Measurements from ENCODE around the gene C1QTNF4. TPM values are rescaled to one million over a fixed set of nuclear protein-coding genes. Genes with fewer than 3 reads are reported as not detected.

The C1QTNF4 gene
- total and polyA plus RNA-seq, 9 of the 15 experiments (the other 6 are each of a cell fraction or from before 2014, with no cell fraction given): not detected

DNA sequence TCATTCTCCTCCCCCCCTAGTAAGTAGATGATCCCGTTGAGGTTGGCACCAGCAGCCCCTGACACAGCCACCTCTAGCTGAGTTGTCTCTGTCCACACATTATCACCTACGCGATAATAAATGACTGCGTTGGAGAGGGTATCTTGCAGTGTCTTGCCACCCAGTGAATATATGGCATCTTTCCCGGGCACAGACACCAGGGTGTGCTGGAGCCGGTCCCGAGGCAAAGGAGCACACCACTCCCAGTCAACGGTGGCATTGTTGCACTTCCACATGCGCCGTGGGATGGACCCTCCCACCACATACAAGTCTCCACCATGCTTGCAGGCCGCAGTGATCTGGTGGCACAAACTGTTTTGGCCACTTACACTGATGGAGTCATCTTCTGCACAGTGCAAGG lies 20.9 kb downstream of the C1QTNF4 start (continued):
- TF ChIP-seq, protein P1, sequence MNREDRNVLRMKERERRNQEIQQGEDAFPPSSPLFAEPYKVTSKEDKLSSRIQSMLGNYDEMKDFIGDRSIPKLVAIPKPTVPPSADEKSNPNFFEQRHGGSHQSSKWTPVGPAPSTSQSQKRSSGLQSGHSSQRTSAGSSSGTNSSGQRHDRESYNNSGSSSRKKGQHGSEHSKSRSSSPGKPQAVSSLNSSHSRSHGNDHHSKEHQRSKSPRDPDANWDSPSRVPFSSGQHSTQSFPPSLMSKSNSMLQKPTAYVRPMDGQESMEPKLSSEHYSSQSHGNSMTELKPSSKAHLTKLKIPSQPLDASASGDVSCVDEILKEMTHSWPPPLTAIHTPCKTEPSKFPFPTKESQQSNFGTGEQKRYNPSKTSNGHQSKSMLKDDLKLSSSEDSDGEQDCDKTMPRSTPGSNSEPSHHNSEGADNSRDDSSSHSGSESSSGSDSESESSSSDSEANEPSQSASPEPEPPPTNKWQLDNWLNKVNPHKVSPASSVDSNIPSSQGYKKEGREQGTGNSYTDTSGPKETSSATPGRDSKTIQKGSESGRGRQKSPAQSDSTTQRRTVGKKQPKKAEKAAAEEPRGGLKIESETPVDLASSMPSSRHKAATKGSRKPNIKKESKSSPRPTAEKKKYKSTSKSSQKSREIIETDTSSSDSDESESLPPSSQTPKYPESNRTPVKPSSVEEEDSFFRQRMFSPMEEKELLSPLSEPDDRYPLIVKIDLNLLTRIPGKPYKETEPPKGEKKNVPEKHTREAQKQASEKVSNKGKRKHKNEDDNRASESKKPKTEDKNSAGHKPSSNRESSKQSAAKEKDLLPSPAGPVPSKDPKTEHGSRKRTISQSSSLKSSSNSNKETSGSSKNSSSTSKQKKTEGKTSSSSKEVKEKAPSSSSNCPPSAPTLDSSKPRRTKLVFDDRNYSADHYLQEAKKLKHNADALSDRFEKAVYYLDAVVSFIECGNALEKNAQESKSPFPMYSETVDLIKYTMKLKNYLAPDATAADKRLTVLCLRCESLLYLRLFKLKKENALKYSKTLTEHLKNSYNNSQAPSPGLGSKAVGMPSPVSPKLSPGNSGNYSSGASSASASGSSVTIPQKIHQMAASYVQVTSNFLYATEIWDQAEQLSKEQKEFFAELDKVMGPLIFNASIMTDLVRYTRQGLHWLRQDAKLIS (CRISPR knock-in tag; IDR thresholded peaks at IDR 0.05): no peak
- TF ChIP-seq EP300 (IDR thresholded peaks at IDR 0.05; ENCODE audit: low read length): no peak
- TF ChIP-seq POU5F1 (IDR thresholded peaks at IDR 0.05; ENCODE audit: borderline replicate concordance, low read depth, low read length, partially characterized antibody): no peak
- TF ChIP-seq TCF7L2 (IDR thresholded peaks at IDR 0.05; ENCODE audit: low read depth, low read length): no peak
- TF ChIP-seq DDX20 (tag; IDR thresholded peaks at IDR 0.05; ENCODE audit: low read depth): no peak
- TF ChIP-seq HNRNPLL (IDR thresholded peaks at IDR 0.05; ENCODE audit: low read depth, low read length, poor library complexity, severe bottlenecking): no peak
- no peak for TF ChIP-seq ZEB2 (IDR thresholded peaks at IDR 0.05)
- TF ChIP-seq, protein P2, sequence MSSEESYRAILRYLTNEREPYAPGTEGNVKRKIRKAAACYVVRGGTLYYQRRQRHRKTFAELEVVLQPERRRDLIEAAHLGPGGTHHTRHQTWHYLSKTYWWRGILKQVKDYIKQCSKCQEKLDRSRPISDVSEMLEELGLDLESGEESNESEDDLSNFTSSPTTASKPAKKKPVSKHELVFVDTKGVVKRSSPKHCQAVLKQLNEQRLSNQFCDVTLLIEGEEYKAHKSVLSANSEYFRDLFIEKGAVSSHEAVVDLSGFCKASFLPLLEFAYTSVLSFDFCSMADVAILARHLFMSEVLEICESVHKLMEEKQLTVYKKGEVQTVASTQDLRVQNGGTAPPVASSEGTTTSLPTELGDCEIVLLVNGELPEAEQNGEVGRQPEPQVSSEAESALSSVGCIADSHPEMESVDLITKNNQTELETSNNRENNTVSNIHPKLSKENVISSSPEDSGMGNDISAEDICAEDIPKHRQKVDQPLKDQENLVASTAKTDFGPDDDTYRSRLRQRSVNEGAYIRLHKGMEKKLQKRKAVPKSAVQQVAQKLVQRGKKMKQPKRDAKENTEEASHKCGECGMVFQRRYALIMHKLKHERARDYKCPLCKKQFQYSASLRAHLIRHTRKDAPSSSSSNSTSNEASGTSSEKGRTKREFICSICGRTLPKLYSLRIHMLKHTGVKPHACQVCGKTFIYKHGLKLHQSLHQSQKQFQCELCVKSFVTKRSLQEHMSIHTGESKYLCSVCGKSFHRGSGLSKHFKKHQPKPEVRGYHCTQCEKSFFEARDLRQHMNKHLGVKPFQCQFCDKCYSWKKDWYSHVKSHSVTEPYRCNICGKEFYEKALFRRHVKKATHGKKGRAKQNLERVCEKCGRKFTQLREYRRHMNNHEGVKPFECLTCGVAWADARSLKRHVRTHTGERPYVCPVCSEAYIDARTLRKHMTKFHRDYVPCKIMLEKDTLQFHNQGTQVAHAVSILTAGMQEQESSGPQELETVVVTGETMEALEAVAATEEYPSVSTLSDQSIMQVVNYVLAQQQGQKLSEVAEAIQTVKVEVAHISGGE (CRISPR knock-in tag; IDR thresholded peaks at IDR 0.05): peak in 1 of 3 experiments; percentile 36; a peak in 1 of 6 replicates
- TF ChIP-seq, protein P3, sequence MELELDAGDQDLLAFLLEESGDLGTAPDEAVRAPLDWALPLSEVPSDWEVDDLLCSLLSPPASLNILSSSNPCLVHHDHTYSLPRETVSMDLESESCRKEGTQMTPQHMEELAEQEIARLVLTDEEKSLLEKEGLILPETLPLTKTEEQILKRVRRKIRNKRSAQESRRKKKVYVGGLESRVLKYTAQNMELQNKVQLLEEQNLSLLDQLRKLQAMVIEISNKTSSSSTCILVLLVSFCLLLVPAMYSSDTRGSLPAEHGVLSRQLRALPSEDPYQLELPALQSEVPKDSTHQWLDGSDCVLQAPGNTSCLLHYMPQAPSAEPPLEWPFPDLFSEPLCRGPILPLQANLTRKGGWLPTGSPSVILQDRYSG (tag; conservative IDR thresholded peaks at IDR 0.05; ENCODE audit: low read depth): no peak
- TF ChIP-seq STAT5B (CRISPR knock-in tag; IDR thresholded peaks at IDR 0.05): no peak
- TF ChIP-seq, protein P4, sequence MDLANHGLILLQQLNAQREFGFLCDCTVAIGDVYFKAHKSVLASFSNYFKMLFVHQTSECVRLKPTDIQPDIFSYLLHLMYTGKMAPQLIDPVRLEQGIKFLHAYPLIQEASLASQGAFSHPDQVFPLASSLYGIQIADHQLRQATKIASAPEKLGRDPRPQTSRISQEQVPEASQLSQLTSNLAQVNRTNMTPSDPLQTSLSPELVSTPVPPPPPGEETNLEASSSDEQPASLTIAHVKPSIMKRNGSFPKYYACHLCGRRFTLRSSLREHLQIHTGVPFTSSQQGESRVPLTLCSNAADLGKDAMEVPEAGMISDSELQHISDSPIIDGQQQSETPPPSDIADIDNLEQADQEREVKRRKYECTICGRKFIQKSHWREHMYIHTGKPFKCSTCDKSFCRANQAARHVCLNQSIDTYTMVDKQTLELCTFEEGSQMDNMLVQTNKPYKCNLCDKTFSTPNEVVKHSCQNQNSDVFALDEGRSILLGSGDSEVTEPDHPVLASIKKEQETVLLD (IDR thresholded peaks at IDR 0.05): no peak

Data from K562 (cell line).